ENCODE measurements around the gene FCN3.

FCN3 gene

GRCh38 chr1:27345272-27345671 lies 29.4 kb downstream of the FCN3 start:
- no peak for DNase-seq

- no peak for DNase-seq
These were observed 31.0 kb downstream of the FCN3 start for GRCh38 chr1:27343639-27344025.

GRCh38 chr1:27342778-27343638 lies 31.6 kb downstream of the FCN3 start:
- DNase-seq = no peak

- no peak for DNase-seq
These were observed 32.2 kb downstream of the FCN3 start for GRCh38 chr1:27342391-27342777.

- peak in 8 of 58 donors; percentile 6 to 64 (median 15) for DNase-seq
These were observed 32.9 kb downstream of the FCN3 start, which contains the start of gene SYTL1 for GRCh38 chr1:27341525-27342252. SYTL1 (plus strand) TSS chr1:27342022; CDS start chr1:27345335, 3,313 bp downstream.

GRCh38 chr1:27339213-27339612 lies 35.4 kb downstream of the FCN3 start:
- no peak for DNase-seq

- no peak for DNase-seq
These were observed 35.9 kb downstream of the FCN3 start for GRCh38 chr1:27338751-27339150.

- DNase-seq = no peak
These were observed 37.9 kb downstream of the FCN3 start for GRCh38 chr1:27336756-27337155.

GRCh38 chr1:27335506-27336422 lies 38.9 kb downstream of the FCN3 start:
- DNase-seq = no peak

GRCh38 chr1:27333717-27334279 lies 40.8 kb downstream of the FCN3 start:
- no peak for DNase-seq

GRCh38 chr1:27332536-27333281 lies 41.9 kb downstream of the FCN3 start:
- DNase-seq = peak in 15 of 58 donors; percentile 7 to 40 (median 17)

GRCh38 chr1:27331922-27332321 lies 42.7 kb downstream of the FCN3 start:
- no peak for DNase-seq

GRCh38 chr1:27331426-27331825 lies 43.2 kb downstream of the FCN3 start:
- DNase-seq = no peak

GRCh38 chr1:27330786-27331185 lies 43.8 kb downstream of the FCN3 start:
- no peak for DNase-seq

- no peak for DNase-seq
These were observed 46.7 kb downstream of the FCN3 start for GRCh38 chr1:27327964-27328363.

- no peak for DNase-seq
These were observed 49.3 kb downstream of the FCN3 start for GRCh38 chr1:27325286-27325685.

GRCh38 chr1:27322569-27323240 lies 51.9 kb downstream of the FCN3 start:
- no peak for DNase-seq

- peak; percentile 80 to 99 (median 97) for DNase-seq
These were observed 52.6 kb downstream of the FCN3 start, which contains the start of gene TMEM222 for GRCh38 chr1:27321813-27322568. TMEM222 (plus strand) TSS chr1:27322163; CDS start chr1:27322198, 35 bp downstream.
